GM21526 (cell line): ENCODE measurements around the gene VTA1.

ENCODE experiments used
- ATAC-seq: cut with Tn5 transposase; IDR thresholded peaks from one replicate; pipeline ENCODE4 v1.9.1; 2021; ENCODE audit warnings: moderate library complexity; ENCODE audit not compliant: unreplicated experiment, low FRiP score

VTA1 gene

GRCh38 chr6:142260748-142261147 is 113.7 kb downstream of the VTA1 start:
- no peak for ATAC-seq

GRCh38 chr6:142262231-142262630 is 115.2 kb downstream of the VTA1 start:
- ATAC-seq: no peak

- no peak for ATAC-seq
Measured at GRCh38 chr6:142265476-142265875, 118.4 kb downstream of the VTA1 start.

GRCh38 chr6:142266060-142266459 is 119.0 kb downstream of the VTA1 start:
- ATAC-seq: no peak

- ATAC-seq: no peak
Measured at GRCh38 chr6:142271476-142271875, 124.4 kb downstream of the VTA1 start.
